Measurements from ENCODE around the gene PKLR.

Gene PKLR

GRCh38 chr1:155261852-155262673 is 39.2 kb downstream of the PKLR start, which contains the start of gene SCAMP3:
TSS of gene SCAMP3 (minus strand) at chr1:155262360. CDS start at chr1:155262151, 209 bp downstream.
- H3K27ac ChIP-seq = peak within 1 kb of the TSS; percentile 80
- no peaks in the 10 kb centered on the region for H3K27me3 ChIP-seq (ENCODE audit: insufficient read depth, low read depth, severe bottlenecking)
- H3K36me3 ChIP-seq = peaks cover 76% of the 10 kb centered on the region

GRCh38 chr1:155261493-155261851 is 39.8 kb downstream of the PKLR start:
- peak; percentile 52 for TF ChIP-seq CTCF (IDR thresholded peaks at IDR 0.05; ENCODE audit: low read depth, low read length)
- Histone ChIP-seq H3K9me3 (ENCODE audit: severe bottlenecking) (no peaks in the 10 kb centered on the region), H3K27ac (peak overlapping the region; percentile 80), H3K4me3 (ENCODE audit: low read depth, low read length) (peak overlapping the region; percentile 88), H3K27me3 (ENCODE audit: insufficient read depth, low read depth, severe bottlenecking) (no peaks in the 10 kb centered on the region), H3K36me3 (peaks cover 76% of the 10 kb centered on the region)
- DNase-seq = no peak

More at GRCh38 chr1:155261852-155262673, 39.2 kb downstream of the PKLR start, which contains the start of gene SCAMP3:
- H3K4me3 ChIP-seq (ENCODE audit: low read depth, low read length) = peak within 1 kb of the TSS; percentile 88
- peak; percentile 100 for DNase-seq
- H3K9me3 ChIP-seq (ENCODE audit: severe bottlenecking) = no peaks in the 10 kb centered on the region
- 0 out of 2 replicates have a peak, but pooled peaks have one; percentile 3 for TF ChIP-seq CTCF (IDR thresholded peaks at IDR 0.05; ENCODE audit: low read depth, low read length)

- Histone ChIP-seq H3K4me3 (ENCODE audit: low read depth, low read length) (no peak overlapping the region), H3K36me3 (peaks cover 66% of the 10 kb centered on the region), H3K9me3 (ENCODE audit: severe bottlenecking) (no peaks in the 10 kb centered on the region), H3K27me3 (ENCODE audit: insufficient read depth, low read depth, severe bottlenecking) (no peaks in the 10 kb centered on the region), H3K27ac (no peak overlapping the region)
- no peak for DNase-seq
- no peak for TF ChIP-seq CTCF (IDR thresholded peaks at IDR 0.05; ENCODE audit: low read depth, low read length)
Observed at GRCh38 chr1:155260276-155260675, 41.0 kb downstream of the PKLR start.

- Histone ChIP-seq H3K4me3 (ENCODE audit: low read depth, low read length) (peak overlapping the region; percentile 75), H3K27ac (peak overlapping the region; percentile 92), H3K27me3 (ENCODE audit: insufficient read depth, low read depth, severe bottlenecking) (no peaks in the 10 kb centered on the region), H3K9me3 (ENCODE audit: severe bottlenecking) (no peaks in the 10 kb centered on the region), H3K36me3 (peaks cover 57% of the 10 kb centered on the region)
- TF ChIP-seq CTCF (IDR thresholded peaks at IDR 0.05; ENCODE audit: low read depth, low read length) = no peak
- peak; percentile 23 for DNase-seq
Observed at GRCh38 chr1:155256058-155256852, 45.0 kb downstream of the PKLR start.

- H3K4me3 ChIP-seq (ENCODE audit: low read depth, low read length) = peak within 1 kb of the TSS; percentile 75
- TF ChIP-seq CTCF (IDR thresholded peaks at IDR 0.05; ENCODE audit: low read depth, low read length) = no peak
- DNase-seq = peak; percentile 100
- H3K36me3 ChIP-seq = peaks cover 58% of the 10 kb centered on the region
- H3K27ac ChIP-seq = peak within 1 kb of the TSS; percentile 92
- no peaks in the 10 kb centered on the region for H3K9me3 ChIP-seq (ENCODE audit: severe bottlenecking)
- no peaks in the 10 kb centered on the region for H3K27me3 ChIP-seq (ENCODE audit: insufficient read depth, low read depth, severe bottlenecking)
Observed at GRCh38 chr1:155255243-155256007, 45.8 kb downstream of the PKLR start, which contains the start of gene ENTREP3. TSS of gene ENTREP3 (minus strand) at chr1:155255483. CDS start at chr1:155254877, 606 bp downstream.
